ENCODE measurements around the gene C1QTNF8.

Gene C1QTNF8

DNA sequence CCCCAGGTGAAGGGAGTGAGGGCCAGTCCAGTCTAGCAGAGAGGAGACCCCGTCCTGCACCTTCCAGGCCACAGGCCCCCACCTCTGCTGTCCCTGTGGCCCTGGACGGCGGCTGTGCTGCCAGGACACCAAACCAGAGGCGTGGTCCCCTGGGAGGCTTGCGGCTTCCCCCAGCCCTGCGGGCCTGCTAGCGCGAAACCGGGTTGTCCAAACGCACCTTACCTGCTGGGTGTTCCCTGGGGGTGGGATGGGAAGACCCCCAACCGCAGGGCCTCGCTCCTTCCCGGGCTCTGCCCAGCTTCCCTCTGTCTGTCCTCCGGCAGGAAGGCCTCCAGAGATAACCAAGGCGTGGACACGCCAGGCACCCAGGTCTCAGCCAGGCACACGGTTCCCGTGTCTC lies 37.2 kb upstream of the C1QTNF8 start:
- DNase-seq (ENCODE audit: low read depth) = no peak
- no peak overlapping the region for H3K4me3 ChIP-seq (ENCODE audit: low read length)
- TF ChIP-seq, protein P1, sequence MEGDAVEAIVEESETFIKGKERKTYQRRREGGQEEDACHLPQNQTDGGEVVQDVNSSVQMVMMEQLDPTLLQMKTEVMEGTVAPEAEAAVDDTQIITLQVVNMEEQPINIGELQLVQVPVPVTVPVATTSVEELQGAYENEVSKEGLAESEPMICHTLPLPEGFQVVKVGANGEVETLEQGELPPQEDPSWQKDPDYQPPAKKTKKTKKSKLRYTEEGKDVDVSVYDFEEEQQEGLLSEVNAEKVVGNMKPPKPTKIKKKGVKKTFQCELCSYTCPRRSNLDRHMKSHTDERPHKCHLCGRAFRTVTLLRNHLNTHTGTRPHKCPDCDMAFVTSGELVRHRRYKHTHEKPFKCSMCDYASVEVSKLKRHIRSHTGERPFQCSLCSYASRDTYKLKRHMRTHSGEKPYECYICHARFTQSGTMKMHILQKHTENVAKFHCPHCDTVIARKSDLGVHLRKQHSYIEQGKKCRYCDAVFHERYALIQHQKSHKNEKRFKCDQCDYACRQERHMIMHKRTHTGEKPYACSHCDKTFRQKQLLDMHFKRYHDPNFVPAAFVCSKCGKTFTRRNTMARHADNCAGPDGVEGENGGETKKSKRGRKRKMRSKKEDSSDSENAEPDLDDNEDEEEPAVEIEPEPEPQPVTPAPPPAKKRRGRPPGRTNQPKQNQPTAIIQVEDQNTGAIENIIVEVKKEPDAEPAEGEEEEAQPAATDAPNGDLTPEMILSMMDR (IDR thresholded peaks at IDR 0.05; ENCODE audit: insufficient read depth, low read depth, low read length, missing control alignments) = no peak

DNA sequence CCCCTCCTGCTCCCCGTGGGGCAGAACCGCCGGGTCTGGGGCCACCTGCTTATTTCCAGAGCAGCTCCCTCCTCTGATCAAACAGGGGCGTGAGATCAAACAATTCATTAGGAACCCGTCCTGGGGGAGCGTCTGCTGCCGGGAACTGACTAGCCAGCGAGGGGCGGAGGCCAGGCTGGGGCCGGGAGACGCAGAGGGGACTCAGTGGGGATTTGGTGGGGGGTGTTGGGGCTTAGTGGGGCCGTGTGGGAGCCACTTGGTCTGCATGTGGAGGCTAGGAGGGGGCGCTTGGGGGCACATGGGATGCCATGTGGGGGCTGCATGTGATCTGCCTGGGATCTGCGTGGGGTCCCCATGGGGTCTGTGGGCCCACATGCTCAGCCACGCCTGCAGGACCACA lies 36.4 kb upstream of the C1QTNF8 start:
- no peak for DNase-seq (ENCODE audit: low read depth)
- TF ChIP-seq, protein P1 (IDR thresholded peaks at IDR 0.05; ENCODE audit: insufficient read depth, low read depth, low read length, missing control alignments) = no peak
- H3K4me3 ChIP-seq (ENCODE audit: low read length) = no peak overlapping the region

DNA sequence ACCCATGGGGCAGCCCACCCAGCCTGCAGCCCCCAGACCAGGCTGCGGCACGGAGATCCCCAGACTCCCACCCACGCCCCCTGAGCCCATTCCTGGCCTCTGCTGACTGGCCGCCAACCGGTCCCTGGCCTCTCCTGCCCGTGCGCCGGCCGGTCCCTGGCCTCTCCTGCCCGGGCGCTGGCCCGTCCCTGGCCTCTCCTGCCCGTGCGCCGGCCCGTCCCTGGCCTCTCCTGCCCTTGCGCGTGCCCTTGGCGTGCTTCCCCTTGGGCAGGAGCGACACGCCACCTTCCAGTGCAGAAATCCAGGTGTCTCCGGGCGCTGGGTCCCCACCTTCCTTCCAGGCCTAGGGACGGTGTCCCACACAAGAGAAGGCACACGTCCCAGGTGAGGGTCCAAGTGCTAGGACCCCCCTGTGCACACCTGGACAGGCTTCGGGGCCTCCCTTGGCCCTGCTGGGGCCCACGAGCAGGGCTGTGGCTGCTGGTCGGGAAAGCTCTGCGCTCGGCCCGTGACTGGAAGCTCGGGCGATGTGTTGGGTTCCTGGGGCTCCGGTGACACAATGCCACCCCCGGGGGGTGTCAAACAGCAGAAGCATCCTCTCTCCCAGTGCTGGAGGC lies 35.4 kb upstream of the C1QTNF8 start:
- H3K4me3 ChIP-seq (ENCODE audit: low read length) = no peak overlapping the region
- TF ChIP-seq, protein P1 (IDR thresholded peaks at IDR 0.05; ENCODE audit: insufficient read depth, low read depth, low read length, missing control alignments) = no peak
- no peak for DNase-seq (ENCODE audit: low read depth)

DNA sequence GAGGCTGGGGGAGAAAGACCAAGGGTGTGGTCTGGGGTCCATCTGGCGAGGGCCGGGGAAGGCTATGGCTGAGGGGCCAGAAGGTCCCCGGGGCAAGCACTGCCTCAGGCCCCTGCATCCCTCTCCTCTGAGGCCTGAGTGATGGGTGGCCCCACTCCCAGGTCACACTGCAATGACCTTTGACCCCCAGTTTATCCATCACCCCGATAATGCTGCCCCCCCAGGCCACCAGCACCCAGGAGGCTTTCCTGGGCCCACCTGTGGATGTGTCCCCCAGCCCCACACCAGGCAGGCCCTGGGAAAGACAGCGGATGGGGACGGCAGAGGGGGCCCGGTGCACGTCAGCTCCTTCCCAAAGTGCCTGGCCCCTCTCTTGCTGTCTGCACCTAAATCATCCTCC lies 34.3 kb upstream of the C1QTNF8 start:
- TF ChIP-seq, protein P1 (IDR thresholded peaks at IDR 0.05; ENCODE audit: insufficient read depth, low read depth, low read length, missing control alignments) = no peak
- DNase-seq (ENCODE audit: low read depth) = no peak
- H3K4me3 ChIP-seq (ENCODE audit: low read length) = no peak overlapping the region

DNA sequence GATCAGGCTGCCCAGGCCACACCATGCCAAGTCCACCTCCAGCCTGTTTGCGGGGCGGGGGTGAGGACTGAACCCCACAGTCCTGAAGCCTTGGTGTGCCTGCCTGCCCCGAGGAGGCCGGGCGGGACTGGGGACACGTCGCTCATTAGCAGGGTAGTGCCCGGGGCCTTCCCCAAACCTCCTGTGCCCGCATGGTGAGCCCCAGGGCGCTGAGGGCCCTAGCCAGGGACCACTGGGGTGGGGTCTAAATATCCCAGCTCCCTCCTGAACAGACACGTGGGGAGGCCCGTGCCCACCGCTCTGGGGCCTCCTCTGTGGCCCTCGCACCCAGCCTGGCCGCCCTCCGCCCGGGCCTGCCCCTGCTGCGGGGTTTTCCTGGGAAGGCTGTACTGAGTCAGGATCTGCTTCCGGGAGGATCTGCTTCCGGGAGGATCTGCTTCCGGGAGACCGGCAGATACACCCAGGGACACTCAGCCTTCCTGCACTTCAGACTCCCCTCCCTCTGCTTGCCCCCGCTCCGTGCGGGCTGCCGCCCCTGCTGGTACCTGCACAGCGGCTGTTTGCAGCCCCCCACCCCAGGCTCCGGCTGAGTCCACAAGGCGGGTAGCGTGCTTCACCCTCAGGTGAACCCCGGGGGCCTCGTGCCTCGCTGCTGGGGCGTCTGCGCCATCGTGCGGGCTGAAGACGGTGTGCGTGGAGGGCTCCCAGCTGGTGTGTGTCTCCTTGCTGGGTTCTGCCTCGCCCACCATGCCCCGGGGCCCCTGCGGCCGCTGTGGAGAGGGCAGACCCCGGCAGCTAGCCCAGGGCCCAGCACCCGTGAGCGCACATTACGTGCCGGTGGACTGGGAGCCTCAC lies 33.3 kb upstream of the C1QTNF8 start:
- no peak overlapping the region for H3K4me3 ChIP-seq (ENCODE audit: low read length)
- DNase-seq (ENCODE audit: low read depth) = no peak
- TF ChIP-seq, protein P1 (IDR thresholded peaks at IDR 0.05; ENCODE audit: insufficient read depth, low read depth, low read length, missing control alignments) = no peak

DNA sequence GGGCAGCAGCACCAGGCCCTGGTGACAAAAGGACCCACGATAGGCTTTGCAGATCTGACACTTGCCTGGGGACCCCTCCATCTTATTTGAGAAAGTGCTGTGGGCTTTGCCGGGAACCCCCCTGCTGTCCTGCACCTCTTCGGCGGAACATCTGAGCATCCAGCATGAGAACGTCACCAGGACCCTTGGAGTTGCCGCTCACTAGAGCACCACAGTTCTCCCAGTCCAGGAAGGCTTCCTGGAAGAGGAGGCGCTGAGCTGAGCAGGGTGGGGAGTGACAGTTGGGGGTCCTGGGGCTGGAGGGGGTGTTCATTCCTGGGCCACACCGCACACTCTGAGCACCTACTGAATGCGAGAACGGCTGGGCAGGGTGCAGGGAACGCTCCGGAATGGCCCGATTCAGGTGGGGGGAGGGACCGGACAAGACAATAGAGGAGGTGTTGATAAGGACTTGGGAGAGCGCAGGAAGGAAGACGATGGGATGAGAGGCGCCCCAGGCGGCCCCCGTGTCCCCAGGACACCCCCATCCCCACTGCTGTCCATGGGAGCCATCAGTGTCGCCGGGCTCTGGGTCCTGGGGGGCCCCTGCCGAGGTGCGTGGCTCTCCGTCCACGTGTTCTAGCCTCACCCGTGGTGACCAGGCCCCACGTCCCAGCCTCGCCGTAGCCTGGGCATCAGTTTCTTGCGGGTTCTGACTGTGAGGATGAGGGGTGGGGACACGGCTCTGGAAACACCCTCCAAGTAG lies 32.1 kb upstream of the C1QTNF8 start:
- TF ChIP-seq, protein P1 (IDR thresholded peaks at IDR 0.05; ENCODE audit: insufficient read depth, low read depth, low read length, missing control alignments) = no peak
- no peak overlapping the region for H3K4me3 ChIP-seq (ENCODE audit: low read length)
- DNase-seq (ENCODE audit: low read depth) = no peak

Measured in epithelial cell of esophagus (primary cell).